ENCODE data around the gene IER5. TPM values are rescaled to one million over a fixed set of nuclear protein-coding genes. Genes with fewer than 3 reads are reported as not detected.

IER5 gene
- total RNA-seq, 2 experiments from 2014 or later = 33.5 to 34.4 TPM

DNA sequence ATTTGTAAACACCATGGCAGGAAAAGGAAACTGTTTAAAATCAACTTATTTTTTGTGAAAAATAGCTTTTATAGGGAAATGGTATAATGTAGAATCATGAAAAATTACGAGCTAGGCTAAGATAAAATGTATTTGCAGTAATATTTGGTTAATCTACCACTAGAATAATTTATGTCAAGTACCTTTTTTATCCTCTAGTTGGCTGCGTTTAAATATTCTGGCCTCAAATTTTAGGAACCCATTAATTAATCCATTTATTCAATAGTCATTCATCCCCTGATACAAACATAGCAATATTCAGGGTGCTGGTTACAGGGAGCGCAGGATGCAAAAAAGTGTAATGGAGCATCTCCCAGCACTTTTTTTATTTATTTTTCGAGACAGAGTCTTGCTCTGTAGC, 8.6 kb upstream of the IER5 start:
- CTCF ChIA-PET = interaction anchor here (0.5 to 3.4 kb wide), 9 partner anchors 10 to 1373 kb away, joined by 3 to 30 read pairs (median 4); no protein-coding TSS in a partner anchor
- intact Hi-C loops (cut with micrococcal nuclease) = no loop called here
- Mint-ChIP-seq H3K36me3 (ENCODE audit: low read depth) (no peaks in the 10 kb centered on the region), H3K9me3 (no peaks in the 10 kb centered on the region), H3K4me3 (no peak overlapping the region), H3K27me3 (ENCODE audit: low read depth) (peaks cover 4% of the 10 kb centered on the region), H3K27ac (no peak overlapping the region), H3K4me1 (ENCODE audit: low read depth) (peaks cover 8% of the 10 kb centered on the region)
- no peak for DNase-seq

DNA sequence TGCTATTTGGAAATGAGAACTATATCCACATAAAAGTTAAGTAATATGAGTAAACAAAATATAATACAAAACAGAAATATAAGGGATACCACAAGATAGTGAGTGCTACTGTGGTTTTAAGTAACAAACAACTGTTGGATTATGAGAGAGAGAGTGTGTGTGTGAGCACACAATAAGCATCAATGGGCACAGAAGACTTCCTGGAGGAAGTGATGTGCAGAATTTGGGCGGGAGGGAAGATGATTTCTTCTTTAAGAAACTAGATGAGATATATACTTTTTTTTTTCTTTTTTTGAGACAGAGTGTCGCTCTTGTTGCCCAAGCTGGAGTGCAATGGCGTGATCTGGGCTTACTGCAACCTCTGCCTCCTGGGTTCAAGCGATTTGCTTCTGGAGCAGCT, 7.9 kb upstream of the IER5 start:
- no peak overlapping the region for H3K4me3 Mint-ChIP-seq
- H3K9me3 Mint-ChIP-seq = no peaks in the 10 kb centered on the region
- CTCF ChIA-PET = interaction anchor here (0.6 to 3.4 kb wide), 5 partner anchors 10 to 219 kb away, joined by 3 to 30 read pairs (median 3); no protein-coding TSS in a partner anchor
- no peaks in the 10 kb centered on the region for H3K36me3 Mint-ChIP-seq (ENCODE audit: low read depth)
- H3K27me3 Mint-ChIP-seq (ENCODE audit: low read depth) = peaks cover 4% of the 10 kb centered on the region
- intact Hi-C loops (cut with micrococcal nuclease) = no loop called here
- no peak for DNase-seq
- H3K27ac Mint-ChIP-seq = no peak overlapping the region
- peaks cover 8% of the 10 kb centered on the region for H3K4me1 Mint-ChIP-seq (ENCODE audit: low read depth)

DNA sequence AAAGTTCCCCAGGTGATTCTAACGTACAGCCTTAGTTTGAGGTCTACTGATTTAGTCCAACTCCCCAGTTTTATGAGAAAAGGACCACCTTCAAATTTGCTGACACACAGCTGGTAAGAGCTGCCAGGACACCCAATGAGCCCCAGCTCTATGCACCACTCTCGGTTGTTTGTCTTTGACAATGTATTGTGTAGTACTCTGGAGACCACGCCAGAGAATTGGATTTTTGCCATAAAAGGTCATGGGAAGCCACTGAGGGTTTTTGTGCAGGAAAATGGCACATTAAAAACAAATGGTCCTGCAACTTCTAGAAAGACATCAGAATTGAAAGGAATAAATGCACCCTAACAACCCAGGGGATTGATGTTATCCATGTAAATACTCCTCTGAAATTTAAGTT, 7.1 kb upstream of the IER5 start:
- H3K4me1 Mint-ChIP-seq (ENCODE audit: low read depth) = peaks cover 8% of the 10 kb centered on the region
- H3K27ac Mint-ChIP-seq = no peak overlapping the region
- no peak overlapping the region for H3K4me3 Mint-ChIP-seq
- intact Hi-C loops (cut with micrococcal nuclease) = no loop called here
- CTCF ChIA-PET = interaction anchor here (0.7 to 3.4 kb wide), 4 partner anchors 9 to 218 kb away, joined by 3 to 30 read pairs (median 5); no protein-coding TSS in a partner anchor
- peaks cover 4% of the 10 kb centered on the region for H3K27me3 Mint-ChIP-seq (ENCODE audit: low read depth)
- no peaks in the 10 kb centered on the region for H3K9me3 Mint-ChIP-seq
- H3K36me3 Mint-ChIP-seq (ENCODE audit: low read depth) = no peaks in the 10 kb centered on the region
- no peak for DNase-seq

DNA sequence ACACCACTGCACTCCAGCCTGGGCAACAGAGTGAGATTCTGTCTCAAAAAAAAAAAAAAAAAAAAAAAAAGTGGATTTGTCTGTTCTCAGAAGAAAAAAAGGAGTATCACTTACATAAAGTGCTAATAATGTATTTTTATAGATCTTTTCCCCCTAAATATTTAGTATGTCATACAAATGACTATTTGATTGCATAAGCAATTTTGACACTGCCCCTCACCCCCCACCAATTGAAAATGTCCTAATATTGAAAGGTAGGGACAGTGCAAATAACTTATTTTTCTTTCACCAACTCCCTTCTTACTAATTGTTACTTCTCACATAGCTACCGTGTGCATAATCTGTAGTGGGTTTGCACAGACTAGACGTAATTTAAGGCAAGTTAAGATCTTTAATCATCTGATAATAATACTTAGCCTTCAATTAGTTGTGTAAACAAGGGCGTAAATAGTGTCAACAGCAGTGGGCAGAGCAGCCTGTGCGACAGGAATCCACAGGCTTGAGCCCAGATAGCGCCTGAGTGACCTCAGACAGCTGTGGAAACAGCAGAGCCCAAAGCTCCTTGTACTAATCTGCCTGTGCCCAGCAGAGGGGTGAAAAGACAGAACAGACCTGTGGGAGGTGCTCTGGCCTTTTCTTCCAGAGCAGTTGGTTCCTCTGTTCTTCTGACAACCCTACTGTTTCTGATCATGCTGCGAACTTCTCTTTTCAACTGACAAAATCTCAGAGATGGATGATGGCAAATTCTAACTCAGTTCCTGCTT, 4.5 kb upstream of the IER5 start:
- H3K36me3 Mint-ChIP-seq (ENCODE audit: low read depth) = peaks cover 4% of the 10 kb centered on the region
- peak; percentile 76 for DNase-seq
- no peak overlapping the region for H3K4me3 Mint-ChIP-seq
- intact Hi-C loops (cut with micrococcal nuclease) = loop anchor here (1.0 to 2.0 kb wide), 5 partner anchors 46 to 339 kb away; no protein-coding TSS in a partner anchor
- no peak overlapping the region for H3K27ac Mint-ChIP-seq
- CTCF ChIA-PET = interaction anchor here (0.6 to 5.5 kb wide), 19 partner anchors 9 to 201 kb away, joined by 3 to 129 read pairs (median 4); no protein-coding TSS in a partner anchor
- H3K4me1 Mint-ChIP-seq (ENCODE audit: low read depth) = peaks cover 25% of the 10 kb centered on the region
- H3K27me3 Mint-ChIP-seq (ENCODE audit: low read depth) = no peaks in the 10 kb centered on the region
- no peaks in the 10 kb centered on the region for H3K9me3 Mint-ChIP-seq

DNA sequence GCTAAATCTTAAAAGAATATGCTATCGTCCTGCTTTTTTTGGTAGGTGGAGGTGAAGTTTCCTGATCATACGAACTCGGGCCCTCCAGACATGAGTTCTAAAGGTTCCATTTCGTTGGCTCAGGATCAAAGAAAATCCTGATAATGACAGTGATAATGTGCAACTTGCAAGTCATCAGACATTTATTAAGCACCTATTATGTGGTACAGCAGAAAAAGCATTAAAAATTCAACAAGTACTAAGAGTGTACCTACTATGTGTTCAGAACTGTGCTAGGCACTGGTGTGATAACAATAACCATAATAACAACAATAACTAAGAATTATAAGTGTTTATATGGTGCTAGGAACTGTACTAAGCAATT, 3.9 kb upstream of the IER5 start:
- H3K27me3 Mint-ChIP-seq (ENCODE audit: low read depth) = no peaks in the 10 kb centered on the region
- H3K4me3 Mint-ChIP-seq = no peak overlapping the region
- DNase-seq = no peak
- peaks cover 5% of the 10 kb centered on the region for H3K36me3 Mint-ChIP-seq (ENCODE audit: low read depth)
- H3K4me1 Mint-ChIP-seq (ENCODE audit: low read depth) = peaks cover 24% of the 10 kb centered on the region
- intact Hi-C loops (cut with micrococcal nuclease) = loop anchor here (1.0 to 2.0 kb wide), 5 partner anchors 46 to 338 kb away; no protein-coding TSS in a partner anchor
- no peak overlapping the region for H3K27ac Mint-ChIP-seq
- CTCF ChIA-PET = interaction anchor here (0.7 to 5.5 kb wide), 13 partner anchors 14 to 201 kb away, joined by 3 to 129 read pairs (median 6); no protein-coding TSS in a partner anchor
- H3K9me3 Mint-ChIP-seq = no peaks in the 10 kb centered on the region

DNA sequence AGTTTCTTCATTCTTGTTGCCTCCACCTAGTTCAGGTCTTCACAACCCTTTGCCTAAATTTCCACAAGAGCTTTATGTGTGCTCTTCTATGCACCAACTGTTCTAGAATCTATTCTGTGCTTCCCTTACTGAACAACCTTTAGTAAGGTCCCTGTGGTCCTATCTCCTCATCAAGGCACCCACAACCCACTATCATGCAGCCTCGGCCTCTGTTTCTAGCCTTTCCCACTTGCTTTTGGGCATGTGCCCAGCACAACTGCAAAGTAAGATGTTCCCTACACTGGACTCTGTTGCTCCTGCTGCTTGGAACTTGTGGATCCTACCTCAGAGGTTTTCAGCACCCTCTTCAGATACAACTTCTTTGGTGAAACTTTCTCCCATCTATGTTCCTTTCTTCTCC, 2.4 kb upstream of the IER5 start:
- peaks cover 28% of the 10 kb centered on the region for H3K4me1 Mint-ChIP-seq (ENCODE audit: low read depth)

DNA sequence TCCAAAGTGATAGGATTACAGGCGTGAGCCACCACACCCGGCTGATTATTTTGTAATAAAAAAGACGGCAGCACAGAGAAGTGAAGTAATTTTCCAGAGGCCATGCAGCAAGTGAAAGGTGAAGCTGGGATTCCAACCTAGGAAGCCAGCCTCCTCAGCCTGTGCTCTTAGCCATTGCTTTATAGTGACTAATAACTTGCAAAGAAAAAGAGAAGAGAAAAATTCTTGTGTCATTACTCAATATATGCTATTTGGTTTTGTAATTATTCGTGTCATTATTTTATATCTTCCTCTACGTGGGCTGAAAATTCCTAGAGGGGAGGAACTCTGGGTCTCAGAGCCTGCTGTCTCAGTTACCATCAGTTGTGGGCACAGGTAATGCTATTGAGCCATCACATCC, 1.6 kb upstream of the IER5 start:
- Mint-ChIP-seq H3K4me1 (ENCODE audit: low read depth) (peaks cover 36% of the 10 kb centered on the region), H3K4me3 (no peak overlapping the region), H3K36me3 (ENCODE audit: low read depth) (peaks cover 27% of the 10 kb centered on the region), H3K9me3 (no peaks in the 10 kb centered on the region), H3K27ac (no peak overlapping the region), H3K27me3 (ENCODE audit: low read depth) (no peaks in the 10 kb centered on the region)
- CTCF ChIA-PET = interaction anchor here (0.6 to 5.5 kb wide), 7 partner anchors 48 to 90 kb away, joined by 3 to 129 read pairs (median 3); no protein-coding TSS in a partner anchor
- DNase-seq = no peak
- intact Hi-C loops (cut with micrococcal nuclease) = no loop called here

More for the DNA sequence above, 2.4 kb upstream of the IER5 start:
- Mint-ChIP-seq H3K27me3 (ENCODE audit: low read depth) (no peaks in the 10 kb centered on the region), H3K9me3 (no peaks in the 10 kb centered on the region), H3K36me3 (ENCODE audit: low read depth) (peaks cover 20% of the 10 kb centered on the region), H3K4me3 (no peak overlapping the region), H3K27ac (no peak overlapping the region)
- no peak for DNase-seq
- CTCF ChIA-PET = interaction anchor here (1.3 to 5.5 kb wide), 4 partner anchors 50 to 80 kb away, joined by 3 to 129 read pairs (median 7); no protein-coding TSS in a partner anchor
- intact Hi-C loops (cut with micrococcal nuclease) = no loop called here

DNA sequence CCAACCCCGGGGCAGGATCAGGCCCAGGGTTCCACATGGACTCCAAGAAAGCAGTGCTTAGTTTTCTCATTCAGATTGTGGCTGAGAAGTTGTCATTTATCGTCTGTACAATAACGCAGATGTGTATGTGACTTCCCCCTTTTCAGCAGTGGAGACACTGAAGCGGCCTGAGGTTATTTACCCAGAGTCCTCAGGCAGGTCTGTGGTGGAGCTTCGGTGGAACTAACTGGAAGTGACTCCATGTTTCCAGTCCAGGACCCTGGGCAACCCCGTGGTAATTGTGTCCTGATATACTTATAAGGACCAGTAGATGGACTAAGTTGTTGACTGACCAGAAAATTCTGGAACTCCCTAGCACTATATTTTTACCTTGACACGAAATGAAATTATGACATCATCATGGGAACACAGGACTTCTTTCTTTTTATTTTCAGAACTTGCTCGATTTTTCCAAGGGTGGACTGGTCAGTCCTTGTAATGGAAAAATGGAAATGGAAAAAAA, 1.0 kb upstream of the IER5 start:
- no peaks in the 10 kb centered on the region for H3K27me3 Mint-ChIP-seq (ENCODE audit: low read depth)
- peak overlapping the region; percentile 97 for H3K4me3 Mint-ChIP-seq
- CTCF ChIA-PET = interaction anchor here (0.6 to 5.5 kb wide), 5 partner anchors 48 to 89 kb away, joined by 3 to 129 read pairs (median 3); no protein-coding TSS in a partner anchor
- intact Hi-C loops (cut with micrococcal nuclease) = no loop called here
- H3K36me3 Mint-ChIP-seq (ENCODE audit: low read depth) = peaks cover 31% of the 10 kb centered on the region
- peak overlapping the region; percentile 68 for H3K27ac Mint-ChIP-seq
- no peaks in the 10 kb centered on the region for H3K9me3 Mint-ChIP-seq
- peak; percentile 50 for DNase-seq
- peaks cover 40% of the 10 kb centered on the region for H3K4me1 Mint-ChIP-seq (ENCODE audit: low read depth)

DNA sequence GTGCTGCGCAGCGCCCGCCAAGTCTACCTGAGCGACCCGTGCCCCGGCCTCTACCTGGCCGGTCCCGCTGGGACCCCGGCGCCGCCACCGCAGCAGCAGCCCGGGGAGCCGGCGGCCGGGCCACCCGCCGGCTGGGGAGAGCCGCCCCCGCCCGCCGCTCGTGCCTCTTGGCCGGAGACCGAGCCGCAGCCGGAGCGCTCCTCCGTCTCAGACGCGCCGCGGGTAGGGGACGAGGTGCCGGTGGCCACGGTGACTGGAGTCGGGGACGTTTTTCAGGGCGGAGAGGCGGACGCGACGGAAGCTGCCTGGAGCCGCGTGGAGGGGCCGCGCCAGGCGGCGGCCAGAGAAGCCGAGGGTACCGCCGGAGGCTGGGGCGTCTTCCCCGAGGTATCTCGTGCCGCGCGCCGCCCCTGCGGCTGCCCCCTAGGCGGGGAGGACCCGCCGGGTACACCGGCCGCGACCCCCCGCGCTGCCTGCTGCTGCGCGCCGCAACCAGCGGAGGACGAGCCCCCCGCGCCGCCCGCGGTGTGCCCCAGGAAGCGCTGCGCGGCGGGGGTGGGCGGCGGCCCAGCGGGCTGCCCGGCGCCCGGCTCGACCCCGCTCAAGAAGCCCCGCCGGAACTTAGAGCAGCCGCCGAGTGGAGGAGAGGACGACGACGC, 646 bp downstream of the IER5 start:
- Mint-ChIP-seq H3K4me1 (ENCODE audit: low read depth) (peaks cover 47% of the 10 kb centered on the region), H3K27ac (peak overlapping the region; percentile 99), H3K4me3 (peak overlapping the region; percentile 99), H3K36me3 (ENCODE audit: low read depth) (peaks cover 43% of the 10 kb centered on the region), H3K9me3 (no peaks in the 10 kb centered on the region), H3K27me3 (ENCODE audit: low read depth) (no peaks in the 10 kb centered on the region)
- peak; percentile 34 for DNase-seq
- intact Hi-C loops (cut with micrococcal nuclease) = loop anchor here (2.0 kb wide), 2 partner anchors 26 to 458 kb away; no protein-coding TSS in a partner anchor
- CTCF ChIA-PET = interaction anchor here (0.6 to 1.1 kb wide), 3 partner anchors 27 to 56 kb away, joined by 3 to 6 read pairs (median 5); partner anchors contain the start of gene MR1

DNA sequence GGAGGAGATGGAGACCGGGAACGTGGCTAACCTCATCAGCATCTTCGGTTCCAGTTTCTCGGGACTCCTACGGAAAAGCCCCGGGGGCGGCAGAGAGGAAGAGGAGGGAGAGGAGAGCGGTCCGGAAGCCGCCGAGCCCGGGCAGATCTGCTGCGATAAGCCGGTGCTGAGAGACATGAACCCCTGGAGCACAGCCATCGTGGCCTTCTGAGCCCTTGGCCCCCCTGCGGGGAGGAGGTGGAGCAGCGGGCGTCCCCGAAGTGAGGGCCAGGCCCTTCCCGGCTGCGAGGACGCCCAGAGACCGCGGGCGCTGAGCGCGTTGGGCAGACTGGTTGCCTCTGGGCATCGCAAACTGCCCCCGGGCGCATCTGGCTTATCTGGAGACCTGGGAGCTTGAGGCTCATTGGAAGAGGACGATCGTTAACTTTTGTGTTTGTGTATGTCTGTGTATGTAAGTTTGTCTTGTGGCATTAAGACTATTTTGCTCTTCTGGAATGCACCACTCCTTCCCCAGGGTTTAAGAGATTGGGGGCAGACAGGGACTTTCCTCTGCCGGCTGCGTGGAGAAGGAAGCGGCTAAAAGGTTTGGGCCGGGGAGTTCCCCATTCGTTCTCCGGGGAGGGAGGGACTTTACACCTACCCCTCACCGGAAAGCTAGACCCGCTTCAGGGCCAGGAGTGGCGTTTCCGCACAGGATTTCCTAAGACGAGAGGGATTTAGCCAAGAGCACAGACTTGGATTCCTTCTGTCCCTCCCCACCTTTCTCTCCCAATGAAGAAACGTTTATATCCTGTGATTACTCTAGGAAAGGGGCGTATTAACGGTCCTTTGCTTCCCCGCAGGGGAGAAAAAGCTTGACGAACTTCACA, 1.4 kb downstream of the IER5 start:
- peak overlapping the region; percentile 99 for H3K4me3 Mint-ChIP-seq
- no peaks in the 10 kb centered on the region for H3K27me3 Mint-ChIP-seq (ENCODE audit: low read depth)
- peak overlapping the region; percentile 99 for H3K27ac Mint-ChIP-seq
- H3K36me3 Mint-ChIP-seq (ENCODE audit: low read depth) = peaks cover 47% of the 10 kb centered on the region
- peaks cover 43% of the 10 kb centered on the region for H3K4me1 Mint-ChIP-seq (ENCODE audit: low read depth)
- H3K9me3 Mint-ChIP-seq = no peaks in the 10 kb centered on the region
- CTCF ChIA-PET = interaction anchor here (0.8 to 5.1 kb wide), 11 partner anchors 9 to 57 kb away, joined by 3 to 66 read pairs (median 4); partner anchors contain the start of gene MR1
- intact Hi-C loops (cut with micrococcal nuclease) = loop anchor here (1.0 to 10.0 kb wide), 9 partner anchors 9 to 1205 kb away; partner anchors contain the start of genes MR1 and TOR1AIP1
- DNase-seq = peak; percentile 89

DNA sequence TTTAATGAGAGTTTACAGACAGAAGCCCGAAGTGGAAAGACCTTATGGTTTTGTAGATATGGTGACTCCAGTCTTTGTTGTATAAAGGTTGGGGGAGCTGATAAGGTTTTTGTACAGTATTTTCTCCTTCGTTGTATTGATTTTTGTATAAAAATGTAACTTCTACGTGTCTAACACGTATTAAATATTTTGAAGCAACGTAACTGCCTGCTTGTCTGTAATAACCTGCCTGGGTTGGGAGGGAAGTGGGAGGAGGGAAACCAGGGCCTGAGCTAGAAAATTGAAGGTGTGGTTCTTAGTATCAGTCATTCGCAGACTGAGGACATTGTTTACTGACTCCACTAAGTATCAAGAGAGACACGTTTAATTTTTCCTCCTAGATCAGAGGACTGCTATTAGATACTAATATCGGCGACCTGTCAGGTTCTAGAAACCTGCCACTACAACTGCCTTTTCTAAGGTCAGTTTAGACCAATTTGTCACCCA, 2.2 kb downstream of the IER5 start:
- H3K9me3 Mint-ChIP-seq = no peaks in the 10 kb centered on the region
- H3K4me1 Mint-ChIP-seq (ENCODE audit: low read depth) = peaks cover 47% of the 10 kb centered on the region
- peak overlapping the region; percentile 99 for H3K4me3 Mint-ChIP-seq
- CTCF ChIA-PET = interaction anchor here (0.8 to 5.1 kb wide), 9 partner anchors 9 to 53 kb away, joined by 3 to 66 read pairs (median 4); no protein-coding TSS in a partner anchor
- H3K27me3 Mint-ChIP-seq (ENCODE audit: low read depth) = no peaks in the 10 kb centered on the region
- H3K36me3 Mint-ChIP-seq (ENCODE audit: low read depth) = peaks cover 51% of the 10 kb centered on the region
- H3K27ac Mint-ChIP-seq = peak overlapping the region; percentile 99
- intact Hi-C loops (cut with micrococcal nuclease) = loop anchor here (1.0 to 10.0 kb wide), 7 partner anchors 9 to 1206 kb away; partner anchors contain the start of genes MR1 and TOR1AIP1
- peak; percentile 71 for DNase-seq
